GM19025 (cell line): ENCODE results near the gene PLEKHG7.
"Not testable (repeated sequence)": the region's sequence is repeated elsewhere in the genome, so short reads cannot be mapped to it uniquely, and the experiment has no call there.

ENCODE experiments used
- ATAC-seq: cut with Tn5 transposase; IDR thresholded peaks from one replicate; pipeline ENCODE4 v1.9.1; 2021; ENCODE audit warnings: mild to moderate bottlenecking, low read depth, moderate library complexity; ENCODE audit not compliant: unreplicated experiment

Gene PLEKHG7

GRCh38 chr12:92702754-92703679 lies at the start of gene PLEKHG7:
Gene PLEKHG7 (plus strand): TSS chr12:92702989. CDS start chr12:92706632, 3,643 bp downstream.
- ATAC-seq: peak; percentile 85

- not testable (repeated sequence) for ATAC-seq
These were observed 48.5 kb upstream of the PLEKHG7 start for GRCh38 chr12:92654256-92654655.

GRCh38 chr12:92654929-92655328 lies 47.9 kb upstream of the PLEKHG7 start:
- no peak for ATAC-seq

- no peak for ATAC-seq
These were observed 45.9 kb upstream of the PLEKHG7 start for GRCh38 chr12:92656911-92657310.

- no peak for ATAC-seq
These were observed 45.0 kb upstream of the PLEKHG7 start for GRCh38 chr12:92657770-92658169.

- ATAC-seq: no peak
These were observed 44.2 kb upstream of the PLEKHG7 start for GRCh38 chr12:92658611-92659010.

- no peak for ATAC-seq
These were observed 41.5 kb upstream of the PLEKHG7 start for GRCh38 chr12:92661269-92661668.

GRCh38 chr12:92665496-92665895 lies 37.3 kb upstream of the PLEKHG7 start:
- no peak for ATAC-seq

GRCh38 chr12:92668739-92669138 lies 34.0 kb upstream of the PLEKHG7 start:
- ATAC-seq: no peak

- not testable (repeated sequence) for ATAC-seq
These were observed 31.3 kb upstream of the PLEKHG7 start for GRCh38 chr12:92671524-92671923.

- ATAC-seq: peak; percentile 93
These were observed 29.0 kb upstream of the PLEKHG7 start for GRCh38 chr12:92673756-92674155.

- ATAC-seq: no peak
These were observed 28.3 kb upstream of the PLEKHG7 start for GRCh38 chr12:92674500-92674899.

- no peak for ATAC-seq
These were observed 27.5 kb upstream of the PLEKHG7 start for GRCh38 chr12:92675092-92675865.

GRCh38 chr12:92676710-92677109 lies 26.1 kb upstream of the PLEKHG7 start:
- ATAC-seq: no peak

GRCh38 chr12:92690601-92691000 lies 12.2 kb upstream of the PLEKHG7 start:
- ATAC-seq: no peak

GRCh38 chr12:92695056-92695455 lies 7.7 kb upstream of the PLEKHG7 start:
- ATAC-seq: no peak

GRCh38 chr12:92695577-92695976 lies 7.2 kb upstream of the PLEKHG7 start:
- ATAC-seq: no peak

GRCh38 chr12:92696216-92696615 lies 6.6 kb upstream of the PLEKHG7 start:
- ATAC-seq: no peak

- ATAC-seq: no peak
These were observed 4.3 kb upstream of the PLEKHG7 start for GRCh38 chr12:92698474-92698873.

- no peak for ATAC-seq
These were observed 1.3 kb upstream of the PLEKHG7 start for GRCh38 chr12:92701441-92701840.

GRCh38 chr12:92703786-92704185 lies 997 bp downstream of the PLEKHG7 start:
- ATAC-seq: no peak
